GM21360 (cell line): Measurements from ENCODE around the gene ZC3H14.

ENCODE experiments used
- ATAC-seq: cut with Tn5 transposase; IDR thresholded peaks from one replicate; pipeline ENCODE4 v1.9.1; 2021; ENCODE audit warnings: mild to moderate bottlenecking, moderate library complexity; ENCODE audit not compliant: unreplicated experiment

ZC3H14 gene

GRCh38 chr14:88599761-88600439, 37.1 kb downstream of the ZC3H14 start:
- ATAC-seq: peak; percentile 88

GRCh38 chr14:88604212-88604611, 41.4 kb downstream of the ZC3H14 start:
- no peak for ATAC-seq

GRCh38 chr14:88605594-88605993, 42.8 kb downstream of the ZC3H14 start:
- no peak for ATAC-seq

GRCh38 chr14:88607829-88608228, 45.0 kb downstream of the ZC3H14 start:
- no peak for ATAC-seq

GRCh38 chr14:88611878-88612277, 49.0 kb downstream of the ZC3H14 start:
- no peak for ATAC-seq

- ATAC-seq: no peak
Observed at GRCh38 chr14:88612981-88613380, 50.1 kb downstream of the ZC3H14 start.

GRCh38 chr14:88613552-88614010, 50.7 kb downstream of the ZC3H14 start:
- no peak for ATAC-seq

- peak; percentile 44 for ATAC-seq
Observed at GRCh38 chr14:88614218-88614907, 51.5 kb downstream of the ZC3H14 start.

GRCh38 chr14:88616697-88617096, 53.9 kb downstream of the ZC3H14 start:
- ATAC-seq: no peak

GRCh38 chr14:88617479-88617878, 54.6 kb downstream of the ZC3H14 start:
- no peak for ATAC-seq

- ATAC-seq: no peak
Observed at GRCh38 chr14:88618476-88618875, 55.6 kb downstream of the ZC3H14 start.

GRCh38 chr14:88621100-88621499, 58.3 kb downstream of the ZC3H14 start:
- no peak for ATAC-seq

GRCh38 chr14:88625671-88626070, 62.8 kb downstream of the ZC3H14 start:
- no peak for ATAC-seq

- no peak for ATAC-seq
Observed at GRCh38 chr14:88628033-88628432, 65.2 kb downstream of the ZC3H14 start.

GRCh38 chr14:88628462-88628861, 65.6 kb downstream of the ZC3H14 start:
- ATAC-seq: no peak

GRCh38 chr14:88630565-88630964, 67.7 kb downstream of the ZC3H14 start:
- no peak for ATAC-seq

GRCh38 chr14:88631091-88631490, 68.3 kb downstream of the ZC3H14 start:
- ATAC-seq: no peak

- ATAC-seq: no peak
Observed at GRCh38 chr14:88632512-88632911, 69.7 kb downstream of the ZC3H14 start.

GRCh38 chr14:88639221-88639620, 76.4 kb downstream of the ZC3H14 start:
- ATAC-seq: no peak

GRCh38 chr14:88660056-88660455, 97.2 kb downstream of the ZC3H14 start:
- ATAC-seq: no peak

GRCh38 chr14:88667555-88668273, 104.9 kb downstream of the ZC3H14 start:
- ATAC-seq: peak; percentile 69
